Activated B cell treated with CpG ODN at 0.5 μM for 24 hours (primary cell): Measurements from ENCODE around the gene INTU. TPM values are rescaled to one million over a fixed set of nuclear protein-coding genes. Genes with fewer than 3 reads are reported as not detected.

ENCODE experiments used
- ATAC-seq: fragments of 200-7000 bp; cut with Tn5 transposase; one replicate; pipeline ENCODE4 v1.10.0; 2021; ENCODE audit warnings: low read depth, mild to moderate bottlenecking, moderate library complexity
- CTCF ChIA-PET: fragments of 350-600 bp; sonication (Branson Sonifier 250); formaldehyde crosslinking; loops from one replicate; lab custom pipeline; 2021; ENCODE audit warnings: antibody characterized with exemption; lab: Charles Lee
- POLR2A ChIA-PET: fragments of 350-600 bp; sonication (Branson Sonifier 250); formaldehyde crosslinking; loops from one replicate; lab custom pipeline; 2021; ENCODE audit warnings: antibody characterized with exemption; lab: Charles Lee
- DNase-seq: peaks from one replicate; pipeline ENCODE4 v3.0.0; 2022
- H3K27ac Mint-ChIP-seq: one replicate; pipeline ENCODE4 v1.8.0; 2020; ENCODE audit warnings: mixed read lengths
- H3K27me3 Mint-ChIP-seq: one replicate; pipeline ENCODE4 v1.8.0; 2021; ENCODE audit warnings: mixed read lengths
- H3K36me3 Mint-ChIP-seq: one replicate; pipeline ENCODE4 v1.8.0; 2021; ENCODE audit warnings: low read depth, mixed read lengths
- H3K4me1 Mint-ChIP-seq: one replicate; pipeline ENCODE4 v1.8.0; 2021; ENCODE audit warnings: mixed read lengths
- H3K4me3 Mint-ChIP-seq: one replicate; pipeline ENCODE4 v1.8.0; 2020; ENCODE audit warnings: mild to moderate bottlenecking, mixed read lengths
- H3K9me3 Mint-ChIP-seq: one replicate; pipeline ENCODE4 v1.8.0; 2020; ENCODE audit warnings: mixed read lengths
- CTCF ChIP-seq: fragments of 200-600 bp; IDR thresholded peaks from one replicate; pipeline ENCODE4 v1.8.0; 2022; ENCODE audit warnings: antibody characterized with exemption, mild to moderate bottlenecking
- intact Hi-C: fragments of 100-400 bp; cut with micrococcal nuclease; formaldehyde crosslinking; loops from one replicate; pipeline ENCODE4 v1.15.1; 2024
- total RNA-seq: library from RNA; stranded (reverse); gene quantifications from 2 replicates; pipeline ENCODE4 v1.2.3, GENCODE V29; 2022

The INTU gene
- total RNA-seq, 1 donor from 2014 or later: 0.02 TPM

DNA sequence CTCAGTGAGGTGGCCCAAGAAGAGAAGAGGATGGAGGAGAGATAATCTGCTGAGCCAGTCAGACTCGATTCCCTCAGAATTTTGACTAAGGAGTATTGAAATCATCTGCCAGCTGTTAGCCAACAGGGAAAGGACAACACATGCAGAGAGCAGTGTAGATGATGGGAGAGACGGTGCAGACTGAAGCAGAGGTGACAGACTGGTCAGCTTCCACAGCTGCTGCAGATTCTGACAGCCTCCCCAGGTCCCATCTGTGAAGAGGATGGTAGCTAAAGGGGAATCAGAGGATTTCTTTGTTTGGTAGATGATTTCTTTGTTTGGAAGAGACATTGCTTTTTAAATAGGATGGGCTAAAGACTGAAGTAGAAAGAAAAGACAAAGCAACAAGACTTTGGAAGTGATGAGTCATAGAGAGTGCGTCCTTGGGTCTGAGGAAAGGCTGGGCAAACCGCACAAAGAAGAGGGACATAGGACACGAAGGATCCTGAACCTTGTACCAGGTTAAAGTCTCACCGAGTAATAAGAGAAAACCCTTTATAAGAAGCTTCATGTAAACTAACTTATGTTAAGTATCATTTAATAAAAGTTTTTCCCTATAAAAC, 27.6 kb downstream of the INTU start:
- no peak for ATAC-seq
- CTCF ChIA-PET: no interaction called here

DNA sequence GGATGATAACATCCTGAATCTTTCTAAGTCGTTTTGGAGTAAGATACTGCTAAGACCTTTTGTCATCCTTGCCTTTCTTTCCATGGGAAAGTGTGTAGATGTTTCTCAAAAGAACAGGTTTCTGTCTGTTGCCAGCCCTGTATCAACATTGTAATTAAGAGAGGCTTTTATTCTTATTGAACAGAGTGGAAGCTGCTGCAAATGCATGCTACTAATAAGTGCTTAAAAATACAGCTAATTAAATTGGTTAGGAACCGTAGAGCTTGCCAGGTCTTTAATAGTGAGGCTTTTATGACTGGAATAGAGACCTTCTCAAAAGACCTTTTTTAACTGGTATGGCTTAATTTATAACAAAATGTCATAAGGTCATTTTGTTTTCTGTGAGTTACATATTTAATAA, 34.4 kb downstream of the INTU start:
- no peak overlapping the region for H3K4me3 Mint-ChIP-seq
- TF ChIP-seq CTCF: no peak
- H3K4me1 Mint-ChIP-seq: no peaks in the 10 kb centered on the region
- no peak for ATAC-seq
- no peaks in the 10 kb centered on the region for H3K36me3 Mint-ChIP-seq
- POLR2A ChIA-PET: no interaction called here
- H3K27ac Mint-ChIP-seq: no peak overlapping the region
- DNase-seq: no peak
- no peaks in the 10 kb centered on the region for H3K27me3 Mint-ChIP-seq
- intact Hi-C loops: no loop called here
- H3K9me3 Mint-ChIP-seq: no peaks in the 10 kb centered on the region
- CTCF ChIA-PET: no interaction called here

More for the DNA sequence above, 27.6 kb downstream of the INTU start:
- no peaks in the 10 kb centered on the region for H3K4me1 Mint-ChIP-seq
- intact Hi-C loops: no loop called here
- no peak overlapping the region for H3K27ac Mint-ChIP-seq
- no peaks in the 10 kb centered on the region for H3K36me3 Mint-ChIP-seq
- POLR2A ChIA-PET: no interaction called here
- no peaks in the 10 kb centered on the region for H3K27me3 Mint-ChIP-seq
- no peak overlapping the region for H3K4me3 Mint-ChIP-seq
- DNase-seq: no peak
- no peak for TF ChIP-seq CTCF
- H3K9me3 Mint-ChIP-seq: no peaks in the 10 kb centered on the region

DNA sequence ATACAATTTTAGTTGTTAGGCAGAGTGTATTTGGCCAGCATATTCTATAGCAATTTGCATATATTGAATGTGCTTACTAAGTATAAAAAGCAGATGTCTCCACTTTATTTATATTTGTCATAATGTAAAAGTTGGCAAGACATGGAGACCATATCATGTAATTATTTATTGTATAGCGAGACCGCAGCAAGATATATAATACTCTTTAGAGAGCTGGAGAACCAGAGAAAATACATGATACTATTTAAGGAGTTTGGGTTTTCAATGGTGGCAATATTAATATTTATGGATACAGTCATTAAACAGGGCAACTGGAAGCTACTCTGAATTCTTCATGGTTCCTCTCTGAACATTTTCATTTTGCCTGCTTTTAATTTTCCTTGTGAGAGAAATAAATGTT, 35.0 kb downstream of the INTU start:
- DNase-seq (no peak), ATAC-seq (no peak)
- TF ChIP-seq CTCF: no peak
- H3K36me3 Mint-ChIP-seq: no peaks in the 10 kb centered on the region
- intact Hi-C loops: no loop called here
- no peak overlapping the region for H3K4me3 Mint-ChIP-seq
- no peaks in the 10 kb centered on the region for H3K9me3 Mint-ChIP-seq
- H3K27ac Mint-ChIP-seq: no peak overlapping the region
- no peaks in the 10 kb centered on the region for H3K4me1 Mint-ChIP-seq
- H3K27me3 Mint-ChIP-seq: no peaks in the 10 kb centered on the region
- ChIA-PET POLR2A (no interaction called here), CTCF (no interaction called here)

DNA sequence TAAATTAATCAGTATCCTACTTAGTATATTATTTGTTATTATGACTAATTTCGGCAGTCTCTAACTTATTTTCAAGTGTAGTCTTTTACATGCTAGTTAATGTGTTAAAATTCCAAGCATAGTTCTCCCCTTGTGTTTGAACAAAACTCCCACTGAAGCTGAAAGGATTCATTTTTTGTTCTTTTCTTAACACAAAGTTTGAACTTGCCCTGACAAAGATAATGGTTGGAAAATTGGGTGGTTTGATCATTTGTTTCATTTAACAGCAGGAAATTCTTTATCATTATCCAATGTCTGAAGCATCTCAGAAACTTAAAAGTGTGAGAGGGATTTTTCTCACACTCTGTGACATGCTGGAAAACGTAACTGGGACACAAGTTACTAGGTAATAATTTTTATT, 36.0 kb downstream of the INTU start:
- no peak for DNase-seq
- Mint-ChIP-seq H3K4me1 (no peaks in the 10 kb centered on the region), H3K27me3 (no peaks in the 10 kb centered on the region), H3K9me3 (no peaks in the 10 kb centered on the region), H3K4me3 (no peak overlapping the region), H3K36me3 (no peaks in the 10 kb centered on the region), H3K27ac (no peak overlapping the region)
- ATAC-seq: no peak
- POLR2A ChIA-PET: no interaction called here
- CTCF ChIA-PET: no interaction called here
- intact Hi-C loops: no loop called here
- no peak for TF ChIP-seq CTCF

DNA sequence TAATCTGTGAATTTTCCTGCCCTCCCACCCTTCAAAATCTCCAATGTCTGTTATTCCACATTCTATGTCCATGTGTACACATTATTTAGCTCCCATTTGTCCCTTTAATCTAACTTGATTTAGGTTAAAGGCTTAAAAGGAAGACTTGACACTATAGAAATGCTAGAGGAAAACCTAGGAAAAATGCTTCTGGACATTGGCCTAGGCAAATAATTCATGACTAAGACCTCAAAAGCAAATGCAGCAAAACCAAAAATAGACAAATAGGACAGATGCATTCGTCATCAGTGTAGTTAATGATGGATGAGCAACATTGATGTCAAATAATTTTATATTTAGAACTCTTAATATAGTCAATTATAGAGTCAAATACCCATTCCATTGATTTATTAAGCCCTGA, 36.9 kb downstream of the INTU start:
- Mint-ChIP-seq H3K4me3 (no peak overlapping the region), H3K4me1 (no peaks in the 10 kb centered on the region), H3K27me3 (no peaks in the 10 kb centered on the region), H3K27ac (no peak overlapping the region), H3K36me3 (no peaks in the 10 kb centered on the region), H3K9me3 (no peaks in the 10 kb centered on the region)
- TF ChIP-seq CTCF: no peak
- DNase-seq (no peak), ATAC-seq (no peak)
- POLR2A ChIA-PET: no interaction called here
- CTCF ChIA-PET: no interaction called here
- intact Hi-C loops: no loop called here
